ENCODE data around the gene ELN.

DNA sequence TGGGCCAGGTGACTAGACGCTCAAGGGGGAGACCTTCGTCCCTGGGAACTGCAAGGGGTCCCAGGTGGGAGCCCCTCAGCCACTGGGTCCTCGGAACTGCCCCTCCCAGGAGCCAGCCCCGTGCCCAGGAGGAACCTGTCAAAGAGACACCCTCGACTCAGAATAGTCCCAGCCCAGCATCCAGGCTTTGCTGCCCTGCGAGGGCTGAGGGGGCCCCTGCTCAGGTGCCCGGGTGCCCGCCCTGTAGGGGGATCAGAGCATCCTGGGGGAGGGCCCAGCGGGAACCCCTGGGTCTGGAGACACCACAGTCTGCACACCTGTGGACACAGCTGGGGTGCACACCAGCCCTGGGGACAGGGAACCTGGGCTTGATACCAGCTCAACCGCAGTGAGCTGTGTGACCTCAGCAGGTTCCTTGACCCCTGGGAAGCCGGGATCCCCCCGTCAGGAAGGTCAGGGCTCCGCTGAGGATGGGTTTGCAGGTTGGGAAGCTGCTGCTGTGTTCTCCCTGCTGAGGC is 407 bp downstream of the ELN start:
- TF ChIP-seq POLR2A (IDR thresholded peaks at IDR 0.05; ENCODE audit: low read depth, low read length) (no peak), POLR2AphosphoS5 (IDR thresholded peaks at IDR 0.05; ENCODE audit: low read depth, low read length) (no peak), POU2F2 (IDR thresholded peaks at IDR 0.05; ENCODE audit: low read depth, low read length) (no peak), SPI1 (IDR thresholded peaks at IDR 0.05; ENCODE audit: low read depth, low read length) (no peak)
